Parathyroid adenoma (tissue), 2 donors: ENCODE data around the gene TECPR1.
A peak's percentile ranks its signal among the peaks of the same experiment; 100 is the strongest.

Source experiments
- H2AFZ ChIP-seq: fragments of 300-600 bp; sonication (generic); one replicate; pipeline ENCODE4 v1.7.0; 2017; ENCODE audit warnings: antibody characterized with exemption, mild to moderate bottlenecking
- H3K27ac ChIP-seq: fragments of 300-600 bp; sonication (generic); one replicate; pipeline ENCODE4 v1.7.0; 2017
- H3K27me3 ChIP-seq: fragments of 300-600 bp; sonication (generic); one replicate; pipeline ENCODE4 v1.7.0; 2017; ENCODE audit warnings: low read length; ENCODE audit not compliant: control insufficient read depth, insufficient read depth
- H3K36me3 ChIP-seq: fragments of 300-600 bp; sonication (generic); one replicate; pipeline ENCODE4 v1.7.0; 2017; ENCODE audit warnings: low read length; ENCODE audit not compliant: control insufficient read depth, insufficient read depth
- H3K4me1 ChIP-seq: fragments of 300-600 bp; sonication (generic); one replicate; pipeline ENCODE4 v1.7.0; 2017; ENCODE audit warnings: control low read depth
- H3K4me2 ChIP-seq: fragments of 300-600 bp; sonication (generic); one replicate; pipeline ENCODE4 v1.7.0; 2017; ENCODE audit warnings: low read length
- H3K4me3 ChIP-seq: fragments of 300-600 bp; sonication (generic); one replicate; pipeline ENCODE4 v1.7.0; 2017; ENCODE audit warnings: low read depth, low read length
- H3K79me2 ChIP-seq: fragments of 300-600 bp; sonication (generic); one replicate; pipeline ENCODE4 v1.7.0; 2017; ENCODE audit warnings: control low read depth
- H3K9ac ChIP-seq: fragments of 300-600 bp; sonication (generic); one replicate; pipeline ENCODE4 v1.7.0; 2017; ENCODE audit warnings: mild to moderate bottlenecking
- H3K9me3 ChIP-seq: fragments of 300-600 bp; sonication (generic); one replicate; pipeline ENCODE4 v1.7.0; 2017; ENCODE audit warnings: low read length; ENCODE audit not compliant: control insufficient read depth
- CTCF ChIP-seq: fragments of 300-600 bp; sonication (generic); IDR thresholded peaks from one replicate; pipeline ENCODE4 v1.7.0; 2017; ENCODE audit warnings: antibody characterized with exemption, mild to moderate bottlenecking
- donor health status: primary hyperparathyroidism.

TECPR1 gene

GRCh38 chr7:98213296-98213887 lies 38.6 kb downstream of the TECPR1 start:
- Histone ChIP-seq H3K27ac (no peak overlapping the region), H2AFZ (no peak overlapping the region), H3K9ac (no peak overlapping the region), H3K27me3 (no peaks in the 10 kb centered on the region), H3K36me3 (no peaks in the 10 kb centered on the region), H3K4me1 (no peaks in the 10 kb centered on the region), H3K9me3 (no peaks in the 10 kb centered on the region), H3K79me2 (no peaks in the 10 kb centered on the region), H3K4me3 (no peak overlapping the region), H3K4me2 (no peak overlapping the region)
- TF ChIP-seq CTCF: no peak

- Histone ChIP-seq H3K27ac (no peak overlapping the region), H3K79me2 (no peaks in the 10 kb centered on the region), H3K9me3 (no peaks in the 10 kb centered on the region), H3K9ac (no peak overlapping the region), H3K27me3 (no peaks in the 10 kb centered on the region), H3K4me2 (no peak overlapping the region), H3K36me3 (no peaks in the 10 kb centered on the region), H3K4me1 (no peaks in the 10 kb centered on the region), H2AFZ (no peak overlapping the region), H3K4me3 (no peak overlapping the region)
- TF ChIP-seq CTCF: no peak
Measured at GRCh38 chr7:98212532-98213041, 39.4 kb downstream of the TECPR1 start.

- H3K9ac ChIP-seq: no peak overlapping the region
- no peak overlapping the region for H3K27ac ChIP-seq
- no peak overlapping the region for H2AFZ ChIP-seq
Measured at GRCh38 chr7:98211676-98212531, 40.1 kb downstream of the TECPR1 start.

GRCh38 chr7:98211221-98211675 lies 40.8 kb downstream of the TECPR1 start, which contains the start of gene BHLHA15:
TSS of gene BHLHA15 (plus strand) at chr7:98211439. CDS start at chr7:98212310, 871 bp downstream.
- no peak within 1 kb of the TSS for H3K27ac ChIP-seq
- H3K4me2 ChIP-seq: no peak within 1 kb of the TSS
- H3K9me3 ChIP-seq: no peaks in the 10 kb centered on the region
- no peaks in the 10 kb centered on the region for H3K79me2 ChIP-seq
- no peaks in the 10 kb centered on the region for H3K36me3 ChIP-seq
- H3K4me3 ChIP-seq: no peak within 1 kb of the TSS
- TF ChIP-seq CTCF: no peak
- no peaks in the 10 kb centered on the region for H3K27me3 ChIP-seq
- H3K9ac ChIP-seq: no peak within 1 kb of the TSS
- H3K4me1 ChIP-seq: no peaks in the 10 kb centered on the region
- H2AFZ ChIP-seq: peak within 1 kb of the TSS; percentile 64

More at GRCh38 chr7:98211676-98212531, 40.1 kb downstream of the TECPR1 start:
- H3K4me3 ChIP-seq: no peak overlapping the region
- no peaks in the 10 kb centered on the region for H3K27me3 ChIP-seq
- no peak for TF ChIP-seq CTCF
- H3K36me3 ChIP-seq: no peaks in the 10 kb centered on the region
- no peaks in the 10 kb centered on the region for H3K9me3 ChIP-seq
- no peaks in the 10 kb centered on the region for H3K79me2 ChIP-seq
- H3K4me2 ChIP-seq: no peak overlapping the region
- H3K4me1 ChIP-seq: no peaks in the 10 kb centered on the region
